SK-N-MC (cell line): Measurements from ENCODE around the gene TPH1.

Experiments used
- EZH2 ChIP-seq: fragments of 200-600 bp; sonication (generic); IDR thresholded peaks from one replicate; pipeline ENCODE4 v1.6.1; 2017; ENCODE audit warnings: antibody characterized with exemption
- POLR2AphosphoS5 ChIP-seq: IDR thresholded peaks from 2 replicates; pipeline ENCODE4 v1.6.1; 2012; ENCODE audit warnings: mild to moderate bottlenecking, low read depth, low read length, borderline replicate concordance

DNA sequence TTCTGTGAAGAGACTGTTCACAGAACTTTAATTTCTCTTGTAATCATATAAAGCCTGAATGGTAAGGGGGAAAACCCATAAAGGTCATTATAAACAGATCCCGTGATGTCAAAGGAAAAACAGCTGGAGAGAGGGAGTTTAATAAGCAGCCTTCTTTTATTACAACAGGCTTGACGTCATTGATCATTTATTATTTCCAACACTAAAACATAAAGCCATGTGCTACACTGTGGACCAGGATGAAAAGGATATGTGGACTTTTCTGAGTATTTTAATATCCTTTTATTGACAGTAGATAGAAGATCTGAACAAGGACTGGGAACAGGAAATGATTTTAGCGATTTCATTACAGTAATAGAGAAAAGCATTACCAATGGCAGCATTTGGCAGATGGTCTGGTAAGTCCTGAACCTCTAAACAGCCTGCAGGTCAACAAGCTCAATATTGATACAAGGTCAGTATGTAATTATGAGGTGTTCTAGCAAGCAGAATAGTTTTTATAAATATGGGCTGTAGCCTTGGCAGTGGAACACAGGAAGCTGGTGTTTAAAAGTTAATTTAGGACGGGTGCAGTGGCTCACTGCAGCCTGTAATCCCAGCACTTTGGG lies 25.1 kb upstream of the TPH1 start:
- no peak for TF ChIP-seq POLR2AphosphoS5
- TF ChIP-seq EZH2: no peak
